Measurements from ENCODE around the gene USP2. TPM values are rescaled to one million over a fixed set of nuclear protein-coding genes. Genes with fewer than 3 reads are reported as not detected.

The USP2 gene
- total RNA-seq, 1 experiment from 2014 or later = 3.1 TPM

DNA sequence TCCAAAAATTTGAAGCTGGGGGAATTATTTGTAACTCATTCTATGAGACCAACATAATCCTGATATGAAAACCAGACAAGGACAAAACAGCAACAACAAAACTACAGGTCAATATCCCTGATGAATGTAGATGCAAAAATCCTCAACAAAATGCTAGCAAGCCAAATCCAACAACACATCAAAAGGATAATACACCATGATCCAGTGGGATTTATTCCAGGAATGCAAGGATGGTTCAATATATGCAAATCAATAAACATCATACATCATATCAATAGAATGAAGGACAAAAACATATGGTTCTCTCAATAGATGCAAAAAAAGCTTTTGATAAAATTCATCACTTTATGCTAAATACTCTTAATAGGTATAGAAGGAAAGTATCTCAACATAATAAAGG is 19.4 kb upstream of the USP2 start:
- in situ Hi-C loops (cut with HindIII; ENCODE audit: low pct_unique_long_range_greater_than_20kb, low sequenced_read_pairs) (no loop called here), intact Hi-C loops (cut with micrococcal nuclease; ENCODE audit: unreplicated experiment) (no loop called here)
- ChIA-PET CTCF (no interaction called here), POLR2A (no interaction called here)
- no peak for DNase-seq (ENCODE audit: low read depth, low spot score)
- H3K36me3 ChIP-seq (ENCODE audit: control insufficient read depth, insufficient read depth, low read length) = no peaks in the 10 kb centered on the region
- no peak overlapping the region for H3K4me3 ChIP-seq (ENCODE audit: low read depth in 2 of 2, low read length in 2 of 2)
- no peaks in the 10 kb centered on the region; the same call in 1 of the 2 replicates for H3K4me1 ChIP-seq (ENCODE audit: control insufficient read depth, insufficient read depth, low read length)
- no peak for ATAC-seq
- TF ChIP-seq TCF7L2 (IDR thresholded peaks at IDR 0.05; ENCODE audit: low read depth, low read length) (no peak), CTCF (IDR thresholded peaks at IDR 0.05) (no peak), SIN3A (IDR thresholded peaks at IDR 0.05; ENCODE audit: borderline replicate concordance, insufficient read depth, low read depth, low read length) (no peak), REST (IDR thresholded peaks at IDR 0.05; ENCODE audit: insufficient read depth in 1 of 2, low read depth in 2 of 2, low read length in 1 of 2) (no peak), POLR2AphosphoS5 (IDR thresholded peaks at IDR 0.05; ENCODE audit: low read depth, low read length) (no peak)
- no TSS peak for BruUV-seq (replicated peaks)
- peaks cover 18% of the 10 kb centered on the region; the same call in 1 of the 2 replicates for H3K9me3 ChIP-seq (ENCODE audit: control insufficient read depth, insufficient read depth, low read depth, low read length)
- no peaks in the 10 kb centered on the region for H3K27me3 ChIP-seq (ENCODE audit: control insufficient read depth, insufficient read depth, low read length)
- no peak overlapping the region for H3K27ac ChIP-seq (ENCODE audit: low read length)

DNA sequence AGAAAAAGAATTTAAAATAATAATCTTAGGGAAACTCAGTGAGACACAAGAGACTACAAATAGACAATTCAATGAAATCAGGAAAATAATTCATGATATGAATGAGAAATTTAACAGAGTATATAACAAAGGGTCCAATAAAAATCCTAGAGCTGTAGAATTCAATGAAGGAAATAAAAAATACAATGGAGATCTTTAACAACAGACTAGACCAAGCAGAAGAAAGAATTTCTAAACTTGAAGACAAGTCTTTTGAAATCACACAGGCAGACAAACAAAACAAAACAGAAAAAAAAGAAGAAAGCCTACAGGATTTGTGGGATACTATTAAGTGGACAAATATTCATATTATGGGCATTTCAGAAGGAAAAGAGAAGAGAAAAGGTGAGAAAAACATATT is 16.2 kb upstream of the USP2 start:
- POLR2A ChIA-PET = interaction anchor here (0.6 kb wide), 1 partner anchor 9 kb away, joined by 7 read pairs; no protein-coding TSS in a partner anchor
- in situ Hi-C loops (cut with HindIII; ENCODE audit: low pct_unique_long_range_greater_than_20kb, low sequenced_read_pairs) = no loop called here
- Histone ChIP-seq H3K4me3 (ENCODE audit: low read depth in 2 of 2, low read length in 2 of 2) (no peak overlapping the region), H3K36me3 (ENCODE audit: control insufficient read depth, insufficient read depth, low read length) (no peaks in the 10 kb centered on the region), H3K27ac (ENCODE audit: low read length) (no peak overlapping the region), H3K9me3 (ENCODE audit: control insufficient read depth, insufficient read depth, low read depth, low read length) (peaks cover 18% of the 10 kb centered on the region; the same call in 1 of the 2 replicates), H3K4me1 (ENCODE audit: control insufficient read depth, insufficient read depth, low read length) (no peaks in the 10 kb centered on the region), H3K27me3 (ENCODE audit: control insufficient read depth, insufficient read depth, low read length) (no peaks in the 10 kb centered on the region)
- no TSS peak for BruUV-seq (replicated peaks)
- DNase-seq (ENCODE audit: low read depth, low spot score) (no peak), ATAC-seq (no peak)
- intact Hi-C loops (cut with micrococcal nuclease; ENCODE audit: unreplicated experiment) = no loop called here
- TF ChIP-seq SIN3A (IDR thresholded peaks at IDR 0.05; ENCODE audit: borderline replicate concordance, insufficient read depth, low read depth, low read length) (no peak), REST (IDR thresholded peaks at IDR 0.05; ENCODE audit: insufficient read depth in 1 of 2, low read depth in 2 of 2, low read length in 1 of 2) (no peak), POLR2AphosphoS5 (IDR thresholded peaks at IDR 0.05; ENCODE audit: low read depth, low read length) (no peak), CTCF (IDR thresholded peaks at IDR 0.05) (no peak), TCF7L2 (IDR thresholded peaks at IDR 0.05; ENCODE audit: low read depth, low read length) (no peak)
- CTCF ChIA-PET = interaction anchor here (0.6 kb wide), 1 partner anchor 11 kb away, joined by 3 read pairs; no protein-coding TSS in a partner anchor

Measured in Panc1 (cell line).